Dedifferentiated amniotic fluid mesenchymal stem cell (primary cell): ENCODE data around the gene CEACAM6.
"Not testable (repeated sequence)": the region's sequence is repeated elsewhere in the genome, so short reads cannot be mapped to it uniquely, and the experiment has no call there.

Experiments used
- DNase-seq: peaks from one replicate; pipeline ENCODE4 v3.0.0-alpha.2; 2016; ENCODE audit errors: extremely low spot score

Gene CEACAM6

DNA sequence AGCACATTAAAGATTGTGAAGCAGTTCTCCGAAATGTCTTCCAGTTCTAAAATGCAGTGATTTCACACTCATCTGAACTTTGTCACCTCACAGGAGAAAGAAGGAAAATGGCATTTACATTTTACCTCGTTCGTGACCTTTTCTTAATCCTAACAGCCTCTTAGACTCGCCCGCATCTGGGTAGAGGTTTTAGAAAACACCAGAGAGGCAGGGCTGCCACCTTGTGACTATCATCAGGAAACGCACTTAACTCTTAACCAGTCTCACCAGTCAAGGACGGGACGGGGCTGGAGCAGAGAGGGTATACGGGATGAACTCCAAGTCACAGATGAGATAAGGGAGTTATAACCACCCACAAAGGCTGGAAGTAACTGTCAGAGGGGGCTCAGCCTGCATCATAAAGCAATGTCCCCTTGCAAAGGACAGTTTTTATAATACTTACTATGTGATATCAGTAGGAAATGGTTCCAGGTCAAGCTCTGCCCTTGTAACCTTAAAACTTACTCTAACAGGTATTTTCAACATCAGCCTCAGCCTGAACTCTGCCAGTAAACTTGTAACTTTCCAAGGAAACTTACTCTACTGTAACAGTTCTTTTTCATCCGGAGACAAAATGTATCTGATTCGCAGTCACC lies 8.6 kb upstream of the CEACAM6 start:
- no peak for DNase-seq

DNA sequence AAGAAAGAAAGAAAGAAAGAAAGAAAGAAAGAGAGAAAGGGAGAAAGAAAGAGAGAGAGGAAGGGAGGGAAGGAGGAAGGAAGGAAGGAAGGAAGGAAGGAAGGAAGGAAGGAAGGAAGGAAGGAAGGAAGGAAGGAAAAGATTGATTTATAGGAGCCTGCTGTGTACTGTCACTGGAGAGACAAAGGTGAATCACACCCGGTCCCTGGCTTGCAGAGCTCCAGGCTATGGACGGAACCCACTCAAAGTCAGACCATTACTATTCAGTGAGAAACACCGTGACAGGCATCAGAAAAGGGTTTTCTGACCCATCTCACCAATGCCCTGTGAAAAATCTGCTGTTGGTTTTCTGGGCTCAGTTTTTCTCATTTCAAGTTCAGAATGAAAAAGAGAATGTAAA lies 7.3 kb upstream of the CEACAM6 start:
- no peak for DNase-seq

DNA sequence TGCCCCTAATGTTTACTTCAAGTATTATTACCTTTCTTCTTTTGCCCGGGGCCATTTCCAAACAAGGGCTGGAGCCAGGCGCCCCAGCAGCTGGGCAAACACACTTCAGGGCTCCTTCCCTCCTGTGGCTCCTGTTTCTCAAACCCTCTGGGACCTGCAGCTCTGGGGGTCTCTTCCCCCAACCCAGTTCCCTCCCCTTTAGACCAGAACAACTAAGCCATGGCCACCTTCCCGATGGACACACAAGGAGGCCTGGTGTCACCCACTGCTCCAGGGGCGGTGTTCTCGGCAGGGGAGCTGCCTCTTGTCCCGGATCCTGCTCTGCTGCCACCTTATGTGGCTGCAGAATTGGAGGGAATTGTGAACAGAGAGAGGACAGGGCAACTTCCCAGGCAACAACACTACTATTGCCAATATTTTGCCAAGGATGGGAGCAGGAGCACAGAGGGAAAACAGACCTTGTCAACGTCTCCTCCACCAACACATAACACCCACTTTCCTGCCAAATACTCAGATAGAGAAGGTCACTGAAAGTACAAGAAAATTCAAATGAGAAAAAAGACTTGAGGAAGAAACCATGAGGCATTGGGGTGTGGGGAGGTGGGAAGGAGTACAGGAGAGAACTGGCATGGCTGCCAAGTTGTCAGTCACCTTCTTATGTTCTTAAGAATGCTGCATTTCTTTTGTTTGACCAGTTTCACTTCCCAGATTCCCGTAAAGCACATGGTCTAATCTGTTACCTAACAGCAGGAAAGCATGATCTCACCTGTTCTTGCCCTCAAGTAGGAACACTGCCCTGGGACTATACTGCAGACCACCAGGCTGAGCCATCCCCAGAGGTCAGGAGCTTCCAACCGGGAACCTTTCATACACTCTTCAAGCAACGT lies 4.8 kb upstream of the CEACAM6 start:
- not testable (repeated sequence) for DNase-seq

DNA sequence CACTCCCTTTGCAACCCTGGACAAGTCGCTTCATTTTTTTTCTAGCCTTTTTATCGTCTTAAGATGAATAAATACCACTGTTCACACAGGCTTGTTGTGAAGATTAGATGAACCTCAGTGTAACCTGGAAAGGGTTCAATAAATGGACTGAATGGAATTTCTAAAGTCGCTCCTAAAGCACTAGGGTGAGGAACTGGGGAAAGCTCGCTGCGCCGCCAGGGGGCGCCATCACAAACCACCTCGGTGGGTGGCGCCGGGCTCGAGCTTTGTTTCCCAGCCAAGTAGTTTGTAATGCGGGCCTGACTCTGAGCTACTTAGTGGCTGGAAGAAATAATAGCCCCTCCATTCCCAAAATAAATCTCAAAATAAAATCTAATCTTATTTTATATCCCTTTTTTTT lies 2.2 kb upstream of the CEACAM6 start:
- no peak for DNase-seq

DNA sequence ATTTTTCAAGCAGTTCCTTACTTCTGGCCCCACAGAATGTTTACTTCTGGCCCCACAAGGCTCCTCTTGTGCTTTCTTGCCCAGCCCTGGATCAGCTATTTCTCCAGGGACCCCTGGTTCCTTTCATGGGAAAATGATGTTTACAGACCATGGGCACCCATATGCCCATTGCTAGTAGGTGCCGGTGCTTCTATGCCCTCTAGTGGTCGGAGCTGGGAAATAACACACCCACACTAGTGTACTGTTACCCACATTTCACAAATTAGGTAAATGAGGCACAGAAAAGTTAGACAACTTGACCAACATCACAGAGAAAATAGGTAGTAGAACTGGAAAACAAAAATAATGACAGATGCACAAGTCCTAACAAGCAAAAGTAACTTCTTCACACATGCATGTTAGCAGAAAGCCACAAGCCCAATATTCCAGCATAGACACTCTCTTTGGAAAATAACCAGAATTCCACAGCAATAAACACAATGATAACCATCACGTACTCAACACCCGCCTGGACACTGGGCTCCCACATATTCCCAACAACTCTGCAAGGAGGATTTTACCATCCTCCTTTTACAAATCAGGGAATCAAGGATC lies 1.3 kb upstream of the CEACAM6 start:
- DNase-seq, result no peak

DNA sequence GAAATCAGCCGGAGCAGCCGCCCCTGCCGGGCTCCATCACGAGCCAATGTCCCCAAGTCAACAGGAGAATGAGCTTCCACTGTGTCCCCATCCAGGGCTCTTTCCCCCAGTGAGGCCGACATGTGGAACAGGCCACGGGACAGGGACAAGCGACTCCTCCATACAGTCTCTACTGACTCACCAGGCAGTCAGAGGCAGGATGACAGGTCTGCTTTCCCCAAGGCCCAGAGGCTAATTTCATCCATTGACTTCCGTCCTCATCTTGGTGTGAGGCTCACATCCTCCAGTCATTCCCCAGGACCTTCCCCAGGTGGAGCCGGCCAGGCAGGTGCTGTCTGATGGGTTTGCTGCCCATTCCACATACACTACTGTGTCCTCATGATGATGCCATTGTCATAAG lies 3.5 kb downstream of the CEACAM6 start:
- DNase-seq, result no peak

DNA sequence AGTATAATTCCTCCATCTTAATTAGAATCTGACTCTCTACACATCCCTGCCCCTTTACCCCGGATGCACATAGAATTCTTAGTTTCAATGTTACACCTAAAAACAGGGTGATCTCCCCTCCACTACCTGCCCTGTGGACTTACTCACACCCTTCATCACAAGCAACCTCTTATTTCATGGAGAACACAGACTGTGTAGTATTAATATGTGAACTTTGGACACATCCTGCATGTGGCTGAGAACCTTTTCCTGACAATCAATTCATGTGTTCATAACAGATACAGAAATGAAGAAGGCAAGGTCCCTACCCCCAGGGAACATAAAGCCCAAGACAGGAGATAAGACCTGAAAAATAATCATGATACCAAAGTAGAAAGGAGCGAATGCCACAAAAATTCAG lies 11.8 kb downstream of the CEACAM6 start:
- DNase-seq, result no peak

DNA sequence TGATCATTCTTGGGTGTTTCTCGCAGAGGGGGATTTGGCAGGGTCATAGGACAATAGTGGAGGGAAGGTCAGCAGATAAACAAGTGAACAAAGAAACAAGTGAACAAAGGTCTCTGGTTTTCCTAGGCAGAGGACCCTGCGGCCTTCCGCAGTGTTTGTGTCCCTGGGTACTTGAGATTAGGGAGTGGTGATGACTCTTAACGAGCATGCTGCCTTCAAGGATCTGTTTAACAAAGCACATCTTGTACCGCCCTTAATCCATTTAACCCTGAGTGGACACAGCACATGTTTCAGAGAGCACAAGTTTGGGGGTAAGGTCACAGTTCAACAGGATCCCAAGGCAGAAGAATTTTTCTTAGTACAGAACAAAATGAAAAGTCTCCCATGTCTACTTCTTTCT lies 12.8 kb downstream of the CEACAM6 start:
- not testable (repeated sequence) for DNase-seq

DNA sequence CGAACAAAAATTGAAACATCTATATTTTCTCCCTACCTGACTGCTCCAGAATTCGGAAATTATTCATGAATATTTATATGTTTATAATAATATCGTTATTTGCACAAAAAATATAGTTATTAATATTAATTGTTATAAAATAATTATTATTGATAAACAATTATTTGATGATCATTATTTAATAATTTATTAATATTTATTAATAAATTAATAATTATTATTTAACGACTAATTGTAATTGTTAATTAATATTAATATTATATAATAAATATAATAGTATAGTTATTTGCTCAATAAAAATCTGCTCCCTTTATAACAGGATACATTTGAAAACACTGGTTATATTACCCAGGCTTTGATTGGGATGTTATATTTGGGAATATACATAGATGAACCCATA lies 14.3 kb downstream of the CEACAM6 start:
- no peak for DNase-seq

DNA sequence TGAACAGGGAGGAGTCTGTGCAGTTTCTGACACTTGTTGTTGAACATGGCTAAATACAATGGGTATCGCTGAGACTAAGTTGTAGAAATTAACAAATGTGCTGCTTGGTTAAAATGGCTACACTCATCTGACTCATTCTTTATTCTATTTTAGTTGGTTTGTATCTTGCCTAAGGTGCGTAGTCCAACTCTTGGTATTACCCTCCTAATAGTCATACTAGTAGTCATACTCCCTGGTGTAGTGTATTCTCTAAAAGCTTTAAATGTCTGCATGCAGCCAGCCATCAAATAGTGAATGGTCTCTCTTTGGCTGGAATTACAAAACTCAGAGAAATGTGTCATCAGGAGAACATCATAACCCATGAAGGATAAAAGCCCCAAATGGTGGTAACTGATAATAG lies 16.1 kb downstream of the CEACAM6 start:
- no peak for DNase-seq

DNA sequence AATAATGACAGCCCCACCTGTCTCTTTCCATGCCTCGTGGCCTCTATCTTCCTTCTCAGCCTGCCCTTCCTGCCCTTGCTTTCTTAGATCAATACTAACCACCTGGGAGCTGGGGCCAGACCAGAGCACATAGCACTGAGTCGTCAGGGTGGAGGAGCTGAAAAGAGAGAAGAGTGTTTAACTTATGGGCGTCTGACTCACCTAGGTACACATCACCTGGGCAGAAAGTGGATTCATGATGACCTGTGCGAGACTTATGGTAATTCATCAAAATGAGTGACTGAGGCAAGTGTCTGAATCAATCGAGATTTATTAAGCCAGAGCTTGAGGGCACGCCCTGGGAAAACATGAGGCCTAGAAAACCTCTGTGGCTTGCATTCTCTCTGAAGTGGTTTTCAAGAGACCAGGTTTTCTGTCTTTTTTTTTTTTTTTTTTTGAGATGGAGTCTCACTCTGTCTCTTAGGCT lies 19.2 kb downstream of the CEACAM6 start:
- DNase-seq, result no peak

DNA sequence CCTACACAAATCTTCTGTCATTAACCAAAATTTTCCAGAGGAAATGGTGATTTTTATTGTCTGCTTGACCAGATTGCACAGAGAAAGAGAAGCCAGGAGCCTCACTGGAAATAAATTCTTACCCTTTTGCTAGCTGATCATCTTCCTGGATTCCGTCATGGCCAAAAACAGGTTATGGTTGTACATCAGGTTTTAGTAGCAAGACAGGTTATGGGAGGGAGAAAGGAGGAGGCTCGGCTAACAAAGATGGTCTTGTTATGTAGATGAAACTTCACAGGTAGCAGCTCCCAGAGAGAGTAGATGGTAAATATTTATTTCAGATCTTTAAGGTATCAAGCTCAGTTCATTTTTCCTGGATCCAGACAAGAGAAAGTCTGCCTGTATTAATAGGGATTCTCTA lies 21.4 kb downstream of the CEACAM6 start:
- DNase-seq, result no peak

DNA sequence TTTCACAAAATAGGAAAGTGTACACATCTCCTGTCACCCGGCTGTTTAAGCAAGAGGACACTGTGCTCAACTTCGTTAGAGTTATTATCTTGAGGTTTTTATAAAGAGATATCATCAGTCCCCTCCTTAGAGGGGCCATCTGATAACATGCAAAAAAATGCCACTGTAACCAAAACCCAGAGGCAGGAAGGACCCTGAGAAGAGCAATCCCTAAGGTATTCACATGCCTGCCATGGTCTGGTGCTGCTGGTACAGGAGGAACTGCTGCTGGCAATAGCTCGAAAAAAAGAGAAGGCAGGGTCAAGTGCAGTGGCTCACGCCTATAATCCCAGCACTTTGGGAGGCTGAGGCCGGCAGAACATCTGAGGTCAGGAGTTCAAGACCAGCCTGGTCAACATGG lies 28.3 kb downstream of the CEACAM6 start:
- no peak for DNase-seq

DNA sequence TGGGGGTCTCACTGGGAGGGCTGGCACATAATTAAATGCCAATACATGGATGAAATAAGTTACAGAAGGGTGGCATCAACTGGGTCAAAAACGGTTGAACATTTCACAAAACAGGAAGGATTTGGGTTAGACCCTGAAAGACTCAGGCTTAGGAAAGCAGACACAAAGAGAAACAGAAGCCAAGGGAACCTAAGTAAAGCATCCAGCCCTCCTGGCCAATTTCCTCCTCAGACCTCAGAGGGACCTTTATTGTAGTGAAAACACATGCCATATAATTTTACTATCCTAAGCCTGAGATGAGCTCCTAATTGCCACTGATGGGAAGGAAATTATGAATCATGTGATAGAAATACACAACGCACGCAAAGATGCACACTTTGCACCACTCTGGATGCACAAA lies 29.0 kb downstream of the CEACAM6 start:
- no peak for DNase-seq

DNA sequence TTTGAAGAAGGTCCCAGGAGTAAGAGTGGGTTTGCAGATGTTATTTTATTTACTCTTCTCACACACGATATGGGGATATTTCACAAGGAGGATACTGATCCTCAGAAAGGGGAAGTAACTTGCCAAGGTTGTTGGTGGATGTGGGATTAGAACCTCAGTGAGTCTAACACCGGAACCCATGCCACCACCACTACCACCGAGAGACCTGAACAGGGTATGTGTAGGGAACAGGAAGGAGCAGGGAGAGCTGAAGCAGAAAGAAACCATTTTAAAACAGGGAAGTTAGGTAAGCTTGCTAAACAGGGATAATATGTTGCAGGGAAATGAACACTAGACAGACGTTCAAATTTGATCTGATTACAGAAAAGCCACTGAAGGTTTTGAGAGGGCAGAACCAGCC lies 29.4 kb downstream of the CEACAM6 start:
- no peak for DNase-seq

DNA sequence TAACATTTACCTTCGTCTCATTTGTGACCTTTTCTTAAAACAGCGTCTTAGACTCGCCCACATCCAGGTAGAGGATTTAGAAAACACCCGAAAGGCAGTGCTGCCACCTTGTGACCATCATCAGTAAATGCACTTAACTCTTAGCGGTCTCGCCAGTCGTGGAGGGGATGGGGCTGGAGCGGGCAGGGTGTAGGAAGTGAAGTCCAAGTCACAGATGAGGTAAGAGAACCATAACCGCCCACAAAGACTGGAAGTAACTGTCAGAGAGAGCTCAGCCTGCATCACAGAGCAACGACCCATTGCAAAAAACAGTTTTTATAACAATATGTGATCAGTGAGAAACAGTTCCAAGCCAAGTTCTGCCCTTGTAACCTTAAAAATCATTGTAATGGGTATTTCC lies 30.3 kb downstream of the CEACAM6 start:
- peak; percentile 37 for DNase-seq

DNA sequence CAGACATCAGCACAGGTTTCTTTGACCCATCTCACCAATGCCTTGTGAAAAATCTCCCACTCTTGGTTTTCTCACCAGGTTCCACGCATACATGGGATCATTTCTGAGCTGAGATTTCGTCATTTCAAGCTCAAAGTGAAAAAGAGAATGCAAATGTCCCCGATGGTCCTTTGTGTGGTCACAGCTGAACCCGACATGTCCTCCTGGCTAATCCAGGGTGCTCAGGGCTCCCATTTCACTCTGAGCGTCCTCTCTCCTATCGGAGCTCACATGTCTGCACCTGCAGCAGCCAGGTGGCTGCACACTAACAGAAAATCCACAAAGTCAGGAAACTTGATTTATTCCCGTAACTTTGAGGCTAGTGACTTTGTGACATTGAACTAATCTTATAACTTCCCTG lies 31.7 kb downstream of the CEACAM6 start:
- DNase-seq, result no peak

DNA sequence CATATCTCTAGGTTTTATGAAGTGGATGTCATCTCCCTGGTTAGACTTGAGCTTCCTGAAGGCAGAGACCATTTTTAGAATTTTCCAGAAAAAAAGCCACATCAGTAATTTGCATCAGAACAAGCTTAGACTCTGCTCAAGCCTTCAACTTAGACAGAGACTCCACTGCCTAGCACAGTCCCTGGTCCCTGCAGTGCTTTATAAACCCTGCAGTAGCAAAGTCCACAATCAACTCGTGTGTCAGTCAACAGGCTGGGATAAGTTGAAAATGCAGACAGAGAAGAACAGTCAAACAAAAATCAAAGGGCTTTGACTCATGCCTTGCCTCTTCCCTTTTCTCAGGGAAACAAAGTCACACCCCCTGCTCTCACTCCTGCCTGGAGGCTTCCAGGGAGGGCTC lies 33.2 kb downstream of the CEACAM6 start:
- DNase-seq, result not testable (repeated sequence)

DNA sequence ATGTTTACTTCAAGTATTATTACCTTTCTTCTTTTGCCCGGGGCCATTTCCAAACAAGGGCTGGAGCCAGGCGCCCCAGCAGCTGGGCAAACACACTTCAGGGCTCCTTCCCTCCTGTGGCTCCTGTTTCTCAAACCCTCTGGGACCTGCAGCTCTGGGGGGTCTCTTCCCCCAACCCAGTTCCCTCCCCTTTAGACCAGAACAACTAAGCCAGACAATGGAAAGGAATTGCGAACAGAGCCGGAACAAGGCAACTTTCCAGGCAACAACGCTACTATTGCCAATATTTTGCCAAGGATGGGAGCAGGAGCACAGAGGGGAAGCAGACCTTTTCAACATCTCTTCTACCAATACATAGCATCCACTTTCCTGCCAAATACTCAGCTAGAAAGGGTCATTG lies 33.7 kb downstream of the CEACAM6 start:
- DNase-seq, result not testable (repeated sequence)

DNA sequence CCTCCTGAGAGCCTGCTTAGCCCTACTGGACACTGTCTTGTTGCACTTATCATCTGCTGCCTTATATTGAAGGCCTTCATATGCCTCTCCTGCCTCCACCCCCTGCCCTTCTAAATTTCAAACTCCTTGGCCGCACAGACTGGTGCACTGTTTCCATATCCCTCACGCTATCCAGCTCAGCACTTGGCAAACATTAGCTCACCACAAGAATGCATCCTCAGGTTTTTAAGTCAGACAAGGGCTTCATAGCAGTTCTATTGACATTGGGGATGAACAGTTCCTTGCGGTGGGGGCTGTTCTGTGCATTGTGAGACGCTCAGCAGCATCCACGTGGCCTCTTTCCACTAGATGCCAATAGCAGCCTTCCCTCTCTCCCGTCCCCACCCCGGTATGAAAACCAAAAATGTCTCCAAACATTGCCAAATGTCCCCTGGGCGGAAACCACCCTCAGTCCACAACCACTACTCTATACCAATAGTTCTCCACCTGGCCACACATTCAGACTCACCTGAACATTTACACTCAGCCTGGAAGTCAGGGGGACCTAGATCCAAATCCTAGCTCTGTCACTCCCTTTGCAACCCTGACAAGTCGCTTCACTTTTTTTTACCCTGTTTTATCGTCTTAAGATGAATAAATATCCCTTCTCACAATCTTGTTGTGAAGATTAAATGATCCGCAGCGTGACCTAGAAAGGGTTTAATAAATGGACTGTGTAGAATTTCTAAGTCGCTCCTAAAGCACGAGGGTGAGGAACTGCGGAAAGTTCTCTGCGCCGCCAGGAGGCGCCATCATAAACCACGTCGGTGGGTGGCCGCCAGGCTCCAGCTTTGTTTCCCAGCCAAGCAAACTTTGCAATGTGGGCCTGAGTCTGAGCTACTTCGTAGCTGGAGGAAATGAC lies 37.4 kb downstream of the CEACAM6 start:
- DNase-seq, result no peak

DNA sequence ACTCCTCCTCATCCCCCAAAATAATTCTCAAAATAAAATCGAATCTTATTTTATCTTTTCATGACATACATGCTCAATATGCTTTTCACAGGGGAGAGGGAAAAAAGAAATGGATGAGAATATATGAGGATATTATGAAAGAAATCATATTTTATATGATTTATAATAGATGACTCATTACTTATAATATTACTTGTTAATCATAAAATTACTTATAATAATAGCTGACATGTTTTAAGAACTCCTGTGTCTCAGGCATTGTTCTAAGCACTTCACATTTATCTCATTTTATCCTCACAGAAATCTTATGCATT lies 38.0 kb downstream of the CEACAM6 start:
- no peak for DNase-seq

DNA sequence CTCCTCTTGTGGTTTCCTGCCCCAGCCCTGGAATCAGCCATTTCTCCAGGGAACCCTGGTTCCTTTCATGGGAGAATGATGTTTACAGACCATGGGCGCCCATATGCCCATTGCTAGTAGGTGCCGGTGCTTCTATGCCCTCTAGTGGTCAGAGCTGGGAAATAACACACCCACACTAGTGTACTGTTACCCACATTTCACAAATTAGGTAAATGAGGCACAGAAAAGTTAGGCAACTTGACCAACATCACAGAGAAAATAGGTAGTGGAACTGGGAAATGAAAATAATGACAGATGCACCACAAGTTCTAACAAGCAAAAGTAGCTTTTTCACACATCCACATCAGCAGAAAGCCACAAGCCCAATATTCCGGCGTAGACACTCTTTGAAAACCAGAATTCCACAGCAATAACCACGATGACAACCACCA lies 39.7 kb downstream of the CEACAM6 start:
- no peak for DNase-seq
